HG03108 (cell line): ENCODE data around the gene CSRP3.

Experiments
- ATAC-seq: cut with Tn5 transposase; IDR thresholded peaks from one replicate; pipeline ENCODE4 v1.9.1; 2021; ENCODE audit warnings: moderate library complexity; ENCODE audit not compliant: unreplicated experiment

Gene CSRP3

DNA sequence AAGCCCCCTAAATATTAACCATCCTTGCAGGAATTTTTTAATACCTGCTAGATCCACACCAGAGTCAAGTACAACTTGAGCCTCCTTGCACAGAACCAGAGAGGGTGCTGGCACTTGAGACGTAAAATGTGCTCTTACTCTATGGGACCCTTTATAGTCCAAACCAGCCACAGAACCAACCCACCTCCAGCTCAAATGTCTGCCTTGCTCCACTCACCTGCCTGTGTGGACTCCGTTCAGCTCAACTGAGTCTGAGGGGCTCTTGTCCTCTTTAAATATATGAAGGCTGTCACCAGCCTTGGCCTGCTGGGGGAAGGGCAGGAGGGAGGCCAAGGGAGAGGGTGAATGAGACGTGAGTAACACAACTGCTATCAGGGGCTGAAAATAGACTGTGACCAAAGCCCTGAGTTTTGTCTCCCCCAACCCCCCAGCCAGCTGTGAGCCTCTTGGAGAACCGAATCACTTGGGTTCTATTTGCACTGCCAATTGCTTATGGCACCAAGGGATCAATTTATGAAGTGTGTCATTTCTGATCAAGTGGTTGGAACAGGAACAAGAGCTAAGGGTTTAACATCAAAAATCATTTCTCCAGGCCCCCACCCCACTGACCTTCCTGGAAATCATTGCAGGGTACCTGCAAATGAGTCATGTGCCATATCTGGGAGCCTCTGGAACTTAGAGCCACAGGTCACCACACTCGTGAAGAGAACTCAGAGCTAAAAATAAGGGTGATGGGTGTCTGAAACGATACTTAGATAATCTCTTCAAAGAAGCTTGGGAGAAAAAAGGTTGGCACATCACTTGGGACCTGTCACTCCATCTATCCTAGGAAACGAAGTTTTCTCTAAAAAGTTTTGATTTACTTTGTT is at the start of gene CSRP3:
CSRP3 (minus strand) TSS at position 247 of the 869 bp plus-strand sequence. CDS start 9,535 bp downstream, outside the sequence.
- ATAC-seq, result no peak

DNA sequence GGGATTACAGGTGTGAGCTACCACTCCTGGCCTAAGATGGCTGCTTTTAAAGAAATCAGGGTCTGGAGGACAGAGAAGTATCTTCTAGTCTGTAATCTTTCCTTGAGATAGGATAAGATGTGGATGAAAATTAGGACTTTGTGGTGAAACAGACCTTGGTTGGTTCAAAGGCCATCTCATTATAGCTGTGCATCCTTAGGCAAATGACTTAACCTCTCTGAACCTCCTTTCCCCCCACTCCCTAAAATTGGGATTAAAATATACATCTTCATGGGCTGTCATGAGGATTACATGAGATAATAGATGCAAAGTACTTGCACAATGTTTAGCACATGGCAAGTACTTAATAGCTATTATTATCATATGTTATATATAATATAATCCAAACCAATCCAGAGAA is 49.8 kb upstream of the CSRP3 start:
- ATAC-seq, result no peak

DNA sequence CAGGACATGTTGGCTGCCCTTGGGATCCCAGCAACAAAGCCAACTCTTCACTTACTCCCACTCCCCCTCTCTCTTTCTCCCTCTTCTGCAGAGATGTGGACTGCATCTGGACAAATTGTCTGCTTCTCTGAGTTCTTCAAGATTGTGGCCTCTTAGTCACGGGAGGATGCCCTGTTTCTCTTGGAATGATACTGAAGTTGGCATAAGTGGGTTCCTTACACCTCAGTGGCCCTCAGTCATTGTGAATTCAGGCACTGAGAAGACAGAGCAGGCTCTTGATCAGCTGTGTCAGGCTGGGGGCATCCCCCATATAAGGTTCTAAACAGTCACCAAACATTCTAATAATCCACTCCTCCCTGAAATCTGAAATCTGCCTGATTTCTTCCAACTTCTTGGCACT is 45.0 kb upstream of the CSRP3 start:
- no peak for ATAC-seq

- ATAC-seq, result no peak
These were observed 43.6 kb upstream of the CSRP3 start for GRCh38 chr11:19245351-19245750.

- no peak for ATAC-seq
These were observed 42.8 kb upstream of the CSRP3 start for GRCh38 chr11:19244621-19245020.

GRCh38 chr11:19244084-19244483 is 42.3 kb upstream of the CSRP3 start:
- ATAC-seq, result no peak

DNA sequence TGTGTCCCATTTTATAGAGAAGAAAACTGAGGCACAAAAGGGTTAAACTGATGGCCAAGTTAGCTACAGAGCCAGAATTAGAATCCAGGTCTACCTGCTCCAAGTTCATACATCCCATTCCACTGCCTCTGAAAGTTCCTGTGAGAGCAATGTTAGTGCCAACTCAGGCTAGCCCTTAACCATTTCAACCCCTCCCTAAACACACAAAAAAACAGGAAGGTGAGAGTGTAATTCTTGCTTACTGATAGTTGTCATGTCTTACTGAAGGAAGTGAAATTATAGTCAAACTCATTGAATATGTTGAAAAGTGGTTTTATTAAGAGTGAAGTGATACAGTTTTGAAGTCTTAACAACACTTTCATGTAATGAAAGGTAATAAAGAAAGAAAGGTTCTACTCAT is 41.8 kb upstream of the CSRP3 start:
- ATAC-seq, result no peak

GRCh38 chr11:19243143-19243542 is 41.4 kb upstream of the CSRP3 start:
- no peak for ATAC-seq

DNA sequence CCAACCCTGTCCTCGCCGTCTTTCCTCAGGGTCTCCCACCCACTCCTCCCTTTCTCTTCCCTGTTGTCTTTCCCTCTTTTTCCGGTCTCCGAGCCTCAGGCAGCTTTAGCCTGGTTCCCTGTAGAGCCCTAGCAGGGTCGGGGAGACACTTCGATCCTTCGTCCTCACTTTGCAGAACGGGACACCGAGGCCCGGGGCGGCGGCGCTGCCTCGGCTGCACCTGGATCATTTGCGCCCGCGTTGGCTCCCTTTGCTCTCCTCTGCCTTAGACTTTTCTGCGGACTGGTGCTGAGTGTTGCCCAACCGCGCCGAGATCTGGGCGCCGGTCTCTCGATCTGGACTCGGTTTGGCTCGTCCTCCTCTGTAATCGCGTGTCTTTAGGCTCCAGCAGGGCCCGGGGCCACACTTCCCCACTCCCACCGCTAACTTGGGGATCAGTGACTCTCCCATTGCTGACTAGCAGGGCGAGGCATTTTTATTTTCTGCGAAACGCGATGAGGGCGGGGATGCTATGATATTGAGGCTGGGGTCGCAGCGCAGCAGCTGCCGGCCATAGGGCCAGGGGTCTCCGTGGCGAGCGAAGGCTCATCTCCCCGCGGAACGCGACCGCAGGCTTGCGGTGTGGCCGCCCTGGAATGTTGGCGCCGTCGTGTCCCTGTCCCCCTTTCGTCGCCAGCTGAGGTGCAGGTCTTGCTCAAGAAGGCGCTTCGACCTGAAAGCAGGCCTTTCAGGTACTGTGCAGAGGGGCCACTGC is 40.6 kb upstream of the CSRP3 start:
- no peak for ATAC-seq

GRCh38 chr11:19241260-19242178 is 39.7 kb upstream of the CSRP3 start:
- ATAC-seq, result peak; percentile 27

DNA sequence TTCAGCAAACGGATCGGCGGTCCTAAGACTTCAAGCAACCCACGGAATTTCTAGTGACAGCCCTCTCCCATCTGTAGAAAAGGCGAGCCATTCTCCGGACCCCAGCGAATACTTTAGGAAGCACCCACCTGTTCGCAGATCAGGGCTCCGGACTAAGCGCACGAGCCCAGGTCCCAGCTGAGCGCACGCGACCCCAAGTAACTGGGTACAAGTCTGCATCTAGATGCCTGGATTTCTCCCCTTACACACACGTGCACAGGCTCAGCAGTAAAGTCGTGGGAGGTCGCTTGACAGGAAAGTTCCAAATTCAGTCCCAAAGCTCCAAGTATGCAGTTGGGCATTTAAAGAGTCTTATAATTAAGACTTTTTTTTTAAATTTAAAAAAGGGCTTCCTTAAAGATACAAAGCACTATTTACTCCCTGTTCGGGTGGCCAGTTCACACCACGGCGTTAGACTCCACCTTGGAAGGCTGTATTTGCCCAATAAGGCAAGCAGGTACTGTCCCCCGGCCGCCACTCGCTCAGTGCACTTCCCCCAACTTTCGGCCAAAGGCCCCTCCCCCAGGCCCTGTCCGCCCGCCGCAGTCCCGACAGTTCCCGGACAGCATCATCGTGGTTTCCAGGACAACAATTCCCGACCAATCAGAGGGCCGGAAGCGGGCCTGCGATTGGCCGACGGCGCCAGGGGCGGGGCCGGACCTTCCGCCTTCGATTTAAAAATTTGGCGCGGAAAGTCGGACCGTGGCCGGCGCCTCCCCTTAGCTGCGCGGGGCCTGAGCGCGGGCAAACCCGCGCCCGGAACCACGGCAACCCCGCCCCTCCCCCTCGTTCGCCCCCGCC is 38.9 kb upstream of the CSRP3 start, which contains the start of gene E2F8:
E2F8 (minus strand) TSS at position 526 of the 840 bp plus-strand sequence. CDS start 824 bp downstream, outside the sequence.
- peak; percentile 91 for ATAC-seq

DNA sequence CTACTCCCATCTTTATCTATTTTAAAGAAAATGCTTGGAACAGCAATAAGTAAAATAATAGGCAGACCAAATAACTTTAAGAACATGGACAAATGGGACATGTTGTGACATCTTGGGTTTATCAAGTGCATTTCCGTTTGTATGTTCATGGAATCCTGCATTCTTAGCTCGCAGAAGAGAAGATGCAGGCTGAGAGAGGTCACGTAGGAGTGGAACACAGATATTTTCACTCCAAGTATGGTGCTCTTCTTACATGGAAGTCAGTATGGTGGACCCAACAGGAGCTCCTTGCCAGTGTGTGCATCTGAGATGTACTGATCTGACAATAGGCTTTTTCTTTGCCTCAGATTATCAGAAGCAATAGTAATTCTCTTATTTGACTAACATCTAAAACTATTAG is 37.3 kb upstream of the CSRP3 start:
- no peak for ATAC-seq

- ATAC-seq, result no peak
These were observed 36.0 kb upstream of the CSRP3 start for GRCh38 chr11:19237813-19238212.

- no peak for ATAC-seq
These were observed 35.6 kb upstream of the CSRP3 start for GRCh38 chr11:19237381-19237780.

DNA sequence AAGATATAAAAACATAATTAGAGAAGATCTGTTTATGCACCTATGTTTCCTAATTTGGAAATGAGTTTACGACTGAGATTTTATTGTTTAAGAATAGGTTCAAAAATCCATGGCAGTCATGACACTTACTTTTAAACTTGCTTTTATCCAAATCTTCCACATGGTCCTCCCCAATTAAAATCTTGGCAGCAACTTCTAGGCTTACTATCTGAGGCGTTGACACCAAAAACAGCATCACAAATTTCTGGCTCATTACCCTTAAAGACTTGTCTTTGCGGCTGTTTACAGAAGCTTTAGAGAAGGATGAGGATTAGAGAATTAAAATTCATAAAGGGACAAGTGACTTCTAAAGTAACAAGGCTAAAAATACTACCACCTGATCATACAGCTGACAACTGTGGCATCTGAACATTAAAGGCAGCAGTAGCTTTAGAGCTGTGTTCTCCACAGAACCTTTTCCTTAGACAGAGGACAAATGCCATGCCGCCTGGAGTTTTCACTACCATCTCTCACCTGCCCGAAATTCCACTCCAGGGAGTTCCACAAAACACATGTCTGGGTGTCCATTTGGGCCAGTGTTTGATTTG is 32.5 kb upstream of the CSRP3 start:
- ATAC-seq, result no peak

- ATAC-seq, result no peak
These were observed 31.2 kb upstream of the CSRP3 start for GRCh38 chr11:19232910-19233503.

DNA sequence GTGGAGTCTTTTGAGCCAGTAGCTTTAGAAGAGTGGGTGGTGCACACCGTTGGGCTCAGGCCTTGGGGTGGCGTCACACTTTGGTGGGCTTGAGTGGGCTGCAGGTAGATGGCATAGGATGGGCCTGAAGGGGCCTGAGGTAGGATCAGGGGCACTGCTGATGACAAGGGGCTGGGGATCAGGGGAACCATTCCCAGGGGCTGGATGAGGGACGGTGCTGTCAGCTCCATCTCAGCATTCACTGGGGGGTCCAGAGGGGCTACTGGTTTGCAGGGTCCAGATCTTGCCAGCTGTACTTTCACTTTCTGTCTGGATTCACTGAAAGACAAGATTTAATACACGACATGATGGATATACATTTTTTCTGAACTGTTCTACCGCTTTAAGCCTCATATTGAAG is 27.9 kb upstream of the CSRP3 start:
- ATAC-seq, result no peak

DNA sequence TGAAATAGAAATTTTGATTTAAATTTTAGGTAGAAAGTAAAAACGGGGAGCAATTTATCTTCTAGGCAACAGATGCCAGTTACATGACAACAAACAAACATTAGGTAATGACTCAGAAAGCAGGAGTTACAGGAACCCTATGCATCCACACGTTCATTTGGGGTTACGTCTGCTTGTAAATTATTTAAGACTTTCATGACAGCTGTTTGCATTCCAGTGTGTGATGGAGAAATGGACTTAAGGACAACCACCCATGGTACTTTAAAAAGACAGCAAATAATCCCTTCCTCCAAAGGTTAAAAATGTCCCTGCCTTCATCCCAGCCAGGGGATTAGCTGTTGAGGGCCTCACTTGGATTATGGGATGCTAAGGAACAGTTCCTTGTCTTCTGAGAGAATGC is 27.2 kb upstream of the CSRP3 start:
- ATAC-seq, result no peak
